Heart right ventricle (tissue), 16 donors: Measurements from ENCODE around the gene AKAP1. TPM values are rescaled to one million over a fixed set of nuclear protein-coding genes. Genes with fewer than 3 reads are reported as not detected.

Experiments
- ATAC-seq, 8 donors: fragments of 200-7000 bp; cut with Tn5 transposase; one replicate each; pipeline ENCODE4 v1.9.1; 2020; ENCODE audit warnings: mild to moderate bottlenecking in 8 of 8, moderate library complexity in 8 of 8, moderate number of reproducible peaks in 1 of 8
- DNase-seq, 2 donors: peaks; one replicate each; pipeline ENCODE4 v3.0.0-alpha.2; 2020
- H3K27ac ChIP-seq, 10 donors: fragments of 200-600 bp; sonication (generic) in 2 of 10; one replicate each; pipeline versions ENCODE4 v1.5.0 to v1.8.0; 2020 to 2022; ENCODE audit warnings: mild to moderate bottlenecking in 3 of 10
- H3K27me3 ChIP-seq, 7 donors: fragments of 200-600 bp; one replicate each; pipeline ENCODE4 v1.8.0; 2021 to 2022; ENCODE audit warnings: mild to moderate bottlenecking in 2 of 7
- H3K36me3 ChIP-seq, 9 donors: fragments of 200-600 bp; sonication (generic) in 1 of 9; one replicate each; pipeline versions ENCODE4 v1.5.0 to v1.8.0; 2020 to 2022; ENCODE audit warnings: mild to moderate bottlenecking in 2 of 9
- H3K4me1 ChIP-seq, 9 donors: fragments of 200-600 bp; sonication (generic) in 1 of 9; one replicate each; pipeline versions ENCODE4 v1.5.0 to v1.8.0; 2020 to 2022; ENCODE audit warnings: mild to moderate bottlenecking in 4 of 9
- H3K4me3 ChIP-seq, 10 donors: fragments of 200-600 bp; sonication (generic) in 2 of 10; one replicate each; pipeline versions ENCODE4 v1.5.0 to v1.8.0; 2020 to 2022; ENCODE audit warnings: mild to moderate bottlenecking in 7 of 10, moderate library complexity in 2 of 10
- H3K9me3 ChIP-seq, 11 donors: fragments of 200-600 bp in 10 of 11; sonication (generic) in 2 of 11; one replicate each; pipeline versions ENCODE4 v1.5.0 to v1.8.0; 2013 to 2022; ENCODE audit warnings: mild to moderate bottlenecking in 2 of 11, control low read depth in 1 of 11, moderate library complexity in 1 of 11
- CTCF ChIP-seq, 9 donors: fragments of 200-600 bp; sonication (generic) in 2 of 9; IDR thresholded peaks; one replicate each; pipeline versions ENCODE4 v1.5.0 to v1.8.0; 2021 to 2022; ENCODE audit warnings: antibody characterized with exemption in 9 of 9, mild to moderate bottlenecking in 5 of 9, moderate library complexity in 1 of 9
- WGBS, 2 donors: extraction: QIAGEN DNeasy Blood & Tissue Kit; methylation state at CpG; one replicate each; pipeline ENCODE4 v1.1.7; 2013; ENCODE audit warnings: inconsistent platforms in 1 of 2; 5-methylcytosine and 5-hydroxymethylcytosine counted together
- intact Hi-C, 10 donors: fragments of 100-400 bp; cut with DNase I; formaldehyde crosslinking; loops; one replicate each; pipeline versions ENCODE4 v1.11.1 to v1.14.2; 2022
- polyA plus RNA-seq, 2 donors: library from polyadenylated mRNA; stranded (reverse); fragments of 200-250 nt; gene quantifications; one replicate each; pipeline ENCODE4 v1.2.3, GENCODE V29; 2013
- total RNA-seq, 10 donors: library from RNA; stranded (reverse); fragmentation: NEBNext Ultra II Directional in 3 of 10; extraction: Animal tissue kit (Norgen Biotek cat#: 25700) in 3 of 10; gene quantifications; one replicate each; pipeline versions ENCODE4 v1.2.1 to v1.2.4, GENCODE V29; 2021 to 2023
- donor health status: Arrhythmogenic right ventricular cardiomyopathy.
- donor health status: ischemic (EF 13 %, LVEDD 7.1; RV severe dilation, severe dysfunction).
- donor health status: healthy with polysubstance abuse.
- donor health status: DM: no; HTN: yes; CAD: no.
- donor health status: DM: no; HTN: no; CAD: no.
- donor health status: ischemic (EF 25% LVEDD 6.9; RV normal size, moderate dysfunction).
- donor health status: ischemic (EF 25% LVEDD 5.7; RV mildly dilated, moderate dysfunction).
- donor health status: healthy.
- donor health status: DM: yes; HTN: yes; CAD: no.
- donor health status: Ischemic cardiomyopathy.
- donor health status: ischemic (EF 35%, LVEDD 5.7; RV mildly dilated, moderate dysfunction).
- donor health status: nonischemic (EF 11% LVEDD 7.7; RV severe dilation, severe dysfunction).
- donor health status: DM: yes; HTN: yes; CAD: no.
- donor health status: PGD.
- donor health status: ischemic (EF 29% LVEDD 5.4; RV normal size, mild dysfunction).
- donor health status: nonischemic (EF 23%, LVEDD 6.1; RV moderate dilation, normal function).

The AKAP1 gene
- total and polyA plus RNA-seq, 12 donors, result 31.0 to 234 (median 153) TPM

GRCh38 chr17:57151798-57152197, 66.8 kb downstream of the AKAP1 start:
- intact Hi-C loops, result no loop called here
- Histone ChIP-seq H3K4me3 (no peak overlapping the region), H3K27me3 (peaks cover 0 to 4% (median 0%) of the 10 kb centered on the region in 7 donors), H3K4me1 (no peaks in the 10 kb centered on the region), H3K27ac (no peak overlapping the region), H3K9me3 (no peaks in the 10 kb centered on the region), H3K36me3 (no peaks in the 10 kb centered on the region)
- DNase-seq (no peak), ATAC-seq (no peak)
- 80 to 82% methylated on average over 10 of the region's 10 CpGs for WGBS, 2 donors
- no peak for TF ChIP-seq CTCF (IDR thresholded peaks at IDR 0.05)

DNA sequence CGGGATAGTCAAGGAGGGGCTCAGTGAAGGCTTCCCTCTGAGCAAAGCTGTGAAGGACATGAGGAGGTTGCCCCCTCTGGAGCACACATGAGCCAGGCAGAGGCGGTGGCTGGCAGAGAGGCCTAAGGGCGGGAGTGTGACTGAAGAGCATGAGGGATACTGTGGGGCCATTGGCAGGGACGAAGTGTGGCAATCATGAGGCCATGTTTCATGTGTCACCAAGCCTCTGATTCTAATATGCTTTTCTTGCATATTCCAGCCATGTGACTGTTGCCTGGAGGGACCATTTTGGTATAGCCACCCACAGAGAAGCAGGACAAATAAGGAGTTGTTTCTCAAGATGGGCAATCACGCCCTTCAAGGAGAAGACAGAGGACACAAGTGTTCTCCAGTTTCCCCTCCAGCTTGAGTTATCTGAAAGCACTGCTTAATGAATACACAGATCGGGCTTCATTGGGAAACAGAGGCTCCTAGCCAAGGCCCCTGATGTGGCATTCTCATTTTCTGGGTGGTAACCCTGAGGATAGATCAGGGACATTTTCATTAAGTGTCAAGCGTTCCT, 68.0 kb downstream of the AKAP1 start:
- no peak overlapping the region for H3K4me3 ChIP-seq
- TF ChIP-seq CTCF (IDR thresholded peaks at IDR 0.05), result no peak

DNA sequence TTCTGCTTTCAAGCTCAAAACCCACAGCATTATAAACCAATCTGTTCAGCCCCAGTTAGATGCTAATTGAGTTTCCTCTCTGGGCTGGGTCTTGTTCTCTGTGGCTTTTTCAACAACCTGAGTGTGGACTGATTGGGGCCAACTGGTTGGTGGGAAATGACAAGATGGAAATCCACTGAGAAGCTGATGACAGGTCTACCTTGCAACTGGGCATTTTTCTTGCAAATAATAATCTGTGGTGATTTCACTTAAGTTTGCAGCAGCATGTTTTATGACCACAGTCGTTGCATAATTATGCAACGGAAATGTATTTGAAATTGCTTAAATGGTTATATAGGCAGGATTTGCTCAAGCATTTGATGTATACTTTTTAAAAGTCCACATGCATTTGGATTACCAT, 69.9 kb downstream of the AKAP1 start:
- Histone ChIP-seq H3K4me3 (no peak overlapping the region), H3K27ac (no peak overlapping the region), H3K4me1 (no peaks in the 10 kb centered on the region), H3K27me3 (peaks cover 0 to 2% (median 0%) of the 10 kb centered on the region in 7 donors), H3K36me3 (no peaks in the 10 kb centered on the region), H3K9me3 (no peaks in the 10 kb centered on the region)
- no peak for TF ChIP-seq CTCF (IDR thresholded peaks at IDR 0.05)
- ATAC-seq (no peak), DNase-seq (no peak)
- WGBS, 2 donors, result 67 to 71% methylated on average over 2 of the region's 2 CpGs
- intact Hi-C loops, result no loop called here

More for the DNA sequence above, 68.0 kb downstream of the AKAP1 start:
- H3K36me3 ChIP-seq, result no peaks in the 10 kb centered on the region
- no peaks in the 10 kb centered on the region for H3K9me3 ChIP-seq
- H3K4me1 ChIP-seq, result no peaks in the 10 kb centered on the region
- H3K27ac ChIP-seq, result no peak overlapping the region
- peaks cover 0 to 4% (median 0%) of the 10 kb centered on the region in 7 donors for H3K27me3 ChIP-seq
- intact Hi-C loops, result no loop called here
- DNase-seq (no peak), ATAC-seq (no peak)
- 88 to 92% methylated on average over 7 of the region's 7 CpGs for WGBS, 2 donors

DNA sequence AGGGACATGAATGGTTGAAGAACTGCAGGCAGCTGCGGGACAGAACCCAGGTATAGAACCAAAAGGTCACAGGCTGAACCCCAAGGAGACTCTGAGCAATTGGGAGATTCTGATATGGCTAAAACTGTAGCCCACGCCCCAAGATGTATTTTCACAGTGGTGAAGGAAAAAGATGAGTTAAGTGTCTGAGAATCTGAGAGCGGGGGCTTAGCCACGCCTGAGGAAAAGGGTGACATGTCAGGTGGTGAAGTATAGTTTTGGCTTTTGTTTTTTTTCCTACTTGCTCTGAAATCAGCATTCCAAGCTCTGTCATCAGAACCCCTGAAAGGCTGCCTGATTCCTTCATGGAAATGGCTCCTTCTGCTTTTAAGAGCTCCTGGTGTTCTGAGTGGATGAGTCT, 73.3 kb downstream of the AKAP1 start:
- WGBS, 2 donors, result 67 to 73% methylated on average over 4 of the region's 4 CpGs
- peaks cover 0 to 6% (median 0%) of the 10 kb centered on the region in 11 donors for H3K9me3 ChIP-seq
- no peaks in the 10 kb centered on the region for H3K27me3 ChIP-seq
- H3K4me1 ChIP-seq, result no peaks in the 10 kb centered on the region
- no peak overlapping the region for H3K4me3 ChIP-seq
- DNase-seq (no peak), ATAC-seq (no peak)
- intact Hi-C loops, result no loop called here
- H3K36me3 ChIP-seq, result no peaks in the 10 kb centered on the region
- no peak for TF ChIP-seq CTCF (IDR thresholded peaks at IDR 0.05)
- H3K27ac ChIP-seq, result no peak overlapping the region
